HG02970 (cell line): ENCODE data around the gene WWC2.

ENCODE experiments used
- ATAC-seq: cut with Tn5 transposase; IDR thresholded peaks from one replicate; pipeline ENCODE4 v1.9.1; 2021; ENCODE audit warnings: mild to moderate bottlenecking, moderate library complexity, moderate number of reproducible peaks; ENCODE audit not compliant: unreplicated experiment, low FRiP score

The WWC2 gene

GRCh38 chr4:183248201-183248600 is 149.1 kb downstream of the WWC2 start:
- no peak for ATAC-seq

DNA sequence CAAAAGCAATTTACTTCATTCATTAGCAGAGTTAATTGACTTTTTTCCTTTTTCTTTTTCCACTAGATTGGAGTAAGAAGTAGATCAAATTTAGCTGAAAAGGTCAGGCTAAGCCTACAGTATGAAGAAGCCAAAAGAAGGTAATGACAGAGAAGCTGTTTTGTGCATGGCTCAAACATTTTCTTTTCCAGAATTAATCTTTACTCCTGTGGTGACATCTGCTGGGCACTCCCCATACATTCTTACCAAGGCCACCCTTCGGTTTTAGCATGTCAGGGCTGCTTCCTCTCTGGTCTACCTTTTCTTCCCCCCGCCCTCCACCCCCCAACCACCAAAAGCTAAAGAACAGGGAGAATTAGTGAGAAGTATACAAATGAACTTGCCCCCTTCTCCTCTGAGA is 150.8 kb downstream of the WWC2 start:
- no peak for ATAC-seq

- ATAC-seq, result no peak
Measured at GRCh38 chr4:183250831-183251230, 151.8 kb downstream of the WWC2 start.

GRCh38 chr4:183252959-183253358 is 153.9 kb downstream of the WWC2 start:
- ATAC-seq, result no peak

GRCh38 chr4:183253451-183253850 is 154.4 kb downstream of the WWC2 start:
- no peak for ATAC-seq

DNA sequence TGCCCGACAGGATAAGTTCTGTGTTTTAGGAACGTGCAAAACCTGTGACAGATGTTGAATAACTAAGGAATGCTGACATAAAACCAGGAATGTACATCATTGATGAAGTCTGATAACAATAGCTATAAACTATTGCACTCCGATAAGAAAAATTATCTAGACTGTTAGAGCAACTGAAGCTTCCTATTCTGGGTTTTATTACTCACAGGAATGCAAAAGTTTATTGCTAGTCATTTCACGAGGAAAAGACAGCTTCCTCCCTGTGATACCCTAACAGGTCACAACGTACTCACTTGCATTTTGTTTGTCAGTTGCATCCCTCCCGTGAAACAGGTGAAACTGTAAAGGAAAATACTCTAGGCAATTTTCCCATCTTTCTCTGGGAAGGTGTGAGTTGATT is 155.1 kb downstream of the WWC2 start:
- ATAC-seq, result no peak

GRCh38 chr4:183255487-183255886 is 156.4 kb downstream of the WWC2 start:
- no peak for ATAC-seq

- ATAC-seq, result no peak
Measured at GRCh38 chr4:183256343-183256742, 157.3 kb downstream of the WWC2 start.

DNA sequence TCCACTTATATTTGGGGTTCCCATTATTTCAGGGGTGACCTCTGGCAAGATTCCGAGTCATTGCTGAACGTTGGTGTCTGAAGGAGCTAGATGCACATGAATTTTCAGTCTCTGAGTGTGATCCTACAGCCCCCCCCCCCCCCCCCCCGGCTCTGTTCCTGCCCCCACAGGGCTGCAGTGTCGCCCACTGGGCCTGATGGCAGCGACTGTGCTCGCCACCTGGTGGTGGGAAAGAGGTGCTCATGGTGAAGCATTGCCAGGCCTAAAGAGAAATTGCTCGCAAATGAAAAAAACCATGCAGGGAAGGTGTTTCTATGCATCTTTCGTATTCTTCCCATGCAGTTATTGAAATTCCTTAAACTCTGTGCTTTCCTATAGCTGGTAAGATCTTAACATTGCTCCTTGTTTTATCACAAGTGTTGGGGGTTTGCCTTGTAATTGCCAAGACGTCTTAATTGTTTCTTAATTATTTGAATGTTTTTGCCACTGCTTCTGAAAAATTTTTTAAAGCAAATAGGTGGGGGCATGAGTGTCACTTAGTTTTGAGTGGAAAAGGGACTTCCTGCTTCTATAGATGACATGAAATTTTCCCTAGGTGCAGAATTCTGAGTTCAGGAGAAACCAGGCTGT is 157.8 kb downstream of the WWC2 start:
- peak; percentile 67 for ATAC-seq

GRCh38 chr4:183257808-183258207 is 158.8 kb downstream of the WWC2 start:
- no peak for ATAC-seq

GRCh38 chr4:183260491-183261151 is 161.6 kb downstream of the WWC2 start:
- no peak for ATAC-seq

DNA sequence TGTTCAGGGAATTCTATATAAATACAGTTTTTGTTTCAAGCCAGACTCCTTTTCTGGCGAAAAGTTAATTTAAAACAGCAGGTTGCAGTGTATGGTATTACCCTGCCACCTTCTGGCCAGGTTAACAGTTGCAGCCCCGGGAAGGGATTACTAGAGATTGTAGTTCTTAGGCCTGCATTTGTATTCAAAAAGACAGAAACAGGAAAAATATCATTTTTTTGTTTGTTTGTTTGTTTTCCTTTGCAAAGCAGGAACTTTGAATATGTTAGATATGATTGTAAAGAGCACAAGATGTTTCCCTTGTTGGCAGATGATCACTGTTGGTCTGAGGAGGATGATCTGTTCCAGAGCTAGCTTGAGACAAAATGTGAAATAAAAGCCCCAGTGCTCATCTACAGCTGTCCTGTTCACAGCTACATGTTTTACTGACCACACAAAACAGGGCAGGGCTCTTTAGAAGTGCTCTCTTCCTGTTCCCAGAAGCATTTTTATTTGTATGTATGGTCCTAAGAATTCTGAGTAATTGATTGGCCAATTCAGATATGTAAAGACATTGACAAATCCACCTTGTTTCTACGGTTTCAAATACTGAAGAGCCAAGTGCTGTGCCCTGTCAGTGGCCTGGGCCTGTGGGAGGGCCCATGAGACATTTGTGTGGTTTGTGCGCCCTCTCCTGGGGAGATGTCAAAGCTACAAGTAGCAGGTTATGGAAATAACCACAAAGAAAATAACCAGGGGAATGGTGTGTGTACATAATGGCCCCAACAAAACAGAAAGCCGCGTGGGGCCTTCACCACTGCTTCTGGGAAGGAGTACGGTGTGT is 163.1 kb downstream of the WWC2 start:
- ATAC-seq, result peak; percentile 92

DNA sequence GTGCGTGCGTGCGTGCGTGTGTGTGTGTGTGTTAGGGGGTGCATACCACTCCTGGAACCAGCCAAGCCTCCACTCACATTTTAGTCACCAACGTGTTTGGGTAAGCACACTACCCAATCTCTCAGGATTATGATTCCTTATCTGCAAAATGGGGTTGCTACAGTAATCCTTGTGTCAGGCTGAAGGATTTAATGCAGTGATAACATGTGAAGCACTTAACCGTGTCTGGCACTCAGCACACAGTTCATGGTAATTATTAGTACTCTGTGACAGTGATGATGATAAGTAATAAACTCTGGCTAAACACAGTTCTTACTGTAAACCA is 163.7 kb downstream of the WWC2 start:
- no peak for ATAC-seq

DNA sequence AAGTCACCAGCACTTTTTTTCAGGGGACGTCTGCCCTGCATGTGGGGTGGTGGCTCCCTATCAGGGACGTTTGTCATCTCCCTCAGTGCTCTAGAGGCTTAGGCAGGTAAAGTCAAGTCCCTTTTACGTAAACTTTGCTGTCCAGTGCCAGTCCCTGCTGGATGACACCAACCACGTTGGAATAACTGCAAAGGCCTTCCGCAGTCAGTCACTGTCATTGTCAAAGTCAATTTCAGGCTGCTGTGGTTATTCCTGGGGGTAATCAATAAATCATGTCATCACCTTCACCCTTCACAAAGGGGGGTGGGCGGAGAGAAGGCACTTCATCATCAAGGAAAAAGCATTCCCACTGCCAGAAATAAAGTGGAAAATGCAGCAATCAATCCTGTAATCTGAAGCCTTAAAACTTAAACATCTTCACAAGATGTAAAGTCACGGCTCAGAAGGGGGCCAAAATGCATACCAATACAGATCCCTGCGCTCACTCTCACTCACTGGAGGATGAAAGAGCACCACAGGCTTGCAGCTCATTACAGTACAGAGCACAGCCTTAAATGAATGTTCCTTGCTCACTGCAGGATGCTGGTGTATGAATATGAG is 164.8 kb downstream of the WWC2 start:
- ATAC-seq, result no peak

DNA sequence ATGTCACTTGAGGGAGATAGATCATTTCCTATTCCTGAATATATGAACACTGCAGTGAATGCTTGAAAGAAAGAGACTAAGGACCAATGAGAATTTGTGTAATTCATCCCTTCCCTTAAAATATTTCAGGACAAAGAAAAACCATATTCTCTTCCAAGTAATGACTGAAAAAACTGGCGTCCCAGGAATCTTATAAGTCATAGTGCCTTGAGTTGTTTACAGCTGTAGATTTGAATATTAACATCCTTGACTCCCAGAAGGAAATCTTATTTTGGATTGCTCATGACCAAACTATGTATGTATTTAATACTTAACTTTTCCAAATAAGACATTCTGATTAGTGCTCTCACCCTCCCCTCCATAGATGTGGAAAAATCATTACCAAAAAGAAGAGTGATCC is 165.6 kb downstream of the WWC2 start:
- ATAC-seq, result no peak

GRCh38 chr4:183266371-183266770 is 167.3 kb downstream of the WWC2 start:
- ATAC-seq, result no peak

GRCh38 chr4:183268556-183268955 is 169.5 kb downstream of the WWC2 start:
- no peak for ATAC-seq

DNA sequence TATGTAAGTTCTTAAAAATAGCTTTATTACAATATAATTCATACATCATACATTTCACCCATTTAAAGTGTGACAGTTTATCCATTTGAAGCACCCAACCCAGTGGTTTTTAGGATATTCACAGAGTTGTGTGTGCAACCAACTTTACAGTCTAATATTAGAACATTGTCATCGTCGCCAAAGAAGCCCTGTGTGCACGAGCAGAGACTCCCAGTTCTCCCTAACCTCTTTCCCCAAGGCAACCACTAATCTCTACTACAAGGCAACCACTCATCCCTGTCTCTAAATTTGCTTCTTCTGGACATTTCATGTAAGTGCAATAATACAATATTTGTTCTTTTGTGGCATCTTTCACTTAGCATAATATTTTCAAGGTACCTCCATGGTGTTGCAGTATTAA is 173.3 kb downstream of the WWC2 start:
- no peak for ATAC-seq

DNA sequence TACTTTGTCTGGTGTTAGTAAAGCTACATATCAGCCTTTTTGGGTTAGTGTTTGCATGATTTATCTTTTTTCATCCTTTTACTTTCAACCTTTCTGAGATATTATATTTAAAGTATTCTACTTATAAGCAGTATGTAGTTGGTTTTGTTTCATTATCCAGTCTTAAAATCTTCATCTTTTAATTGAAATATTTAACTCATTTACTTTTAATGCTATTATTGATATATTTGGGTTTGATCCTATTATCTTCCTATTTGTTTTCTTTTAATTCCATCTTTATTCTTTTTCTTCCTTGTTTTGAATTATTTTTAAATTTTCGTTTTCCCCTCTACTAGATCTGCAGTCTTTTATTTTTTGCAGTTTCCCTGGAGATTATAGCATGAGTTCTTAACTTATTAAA is 177.0 kb downstream of the WWC2 start:
- no peak for ATAC-seq

GRCh38 chr4:183284258-183284785 is 185.3 kb downstream of the WWC2 start:
- ATAC-seq, result no peak

DNA sequence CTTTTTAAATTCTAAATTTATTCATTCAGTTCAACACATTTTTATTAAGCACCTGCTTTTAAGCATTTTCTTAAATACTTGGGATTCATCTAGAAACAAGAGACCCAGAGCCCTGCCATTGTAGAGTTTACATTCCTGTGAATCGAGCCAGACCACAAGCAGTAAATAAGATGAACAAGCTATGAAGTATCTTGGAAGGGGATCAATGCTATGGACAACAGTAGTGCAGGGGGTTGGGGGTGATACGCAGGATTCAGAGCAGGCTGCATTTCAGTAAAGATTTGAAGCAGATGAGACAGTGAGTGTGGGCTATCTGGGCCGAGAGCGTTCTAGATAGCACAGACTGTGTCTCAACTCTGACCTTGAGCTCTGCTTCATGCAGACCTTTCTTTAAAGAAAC is 185.9 kb downstream of the WWC2 start:
- no peak for ATAC-seq
